Trophoblast cell (in vitro differentiated cells and primary cell): ENCODE measurements around the gene FSD2.

ENCODE experiments used
- DNase-seq, 2 donors: peaks; one replicate each; pipeline ENCODE4 v3.0.0-alpha.2; 2016
- H2AFZ ChIP-seq: 2 replicates; pipeline ENCODE4 v1.6.1; 2013; ENCODE audit warnings: low read length, moderate library complexity, mild to moderate bottlenecking; ENCODE audit not compliant: insufficient read depth, poor library complexity
- H2AK5ac ChIP-seq: 2 replicates; pipeline ENCODE4 v1.6.1; 2013; ENCODE audit warnings: mild to moderate bottlenecking, low read length
- H2BK120ac ChIP-seq: 2 replicates; pipeline ENCODE4 v1.6.1; 2013; ENCODE audit warnings: low read length, mild to moderate bottlenecking, moderate library complexity; ENCODE audit not compliant: insufficient read depth, poor library complexity
- H2BK12ac ChIP-seq: 2 replicates; pipeline ENCODE4 v1.6.1; 2013; ENCODE audit warnings: mild to moderate bottlenecking, low read length, moderate library complexity
- H2BK5ac ChIP-seq: 2 replicates; pipeline ENCODE4 v1.6.1; 2013; ENCODE audit warnings: low read length, low read depth, moderate library complexity, mild to moderate bottlenecking; ENCODE audit not compliant: poor library complexity
- H3K14ac ChIP-seq: 2 replicates; pipeline ENCODE4 v1.6.1; 2013; ENCODE audit warnings: mild to moderate bottlenecking, low read length
- H3K18ac ChIP-seq: 2 replicates; pipeline ENCODE4 v1.6.1; 2013; ENCODE audit warnings: mild to moderate bottlenecking, low read length
- H3K23ac ChIP-seq: 2 replicates; pipeline ENCODE4 v1.6.1; 2013; ENCODE audit warnings: low read length
- H3K27ac ChIP-seq: 2 replicates; pipeline ENCODE4 v1.5.1; 2013; ENCODE audit warnings: low read depth, mild to moderate bottlenecking, inconsistent platforms, low read length, moderate library complexity
- H3K27me3 ChIP-seq: 2 replicates; pipeline ENCODE4 v1.6.1; 2013; ENCODE audit warnings: inconsistent platforms, mild to moderate bottlenecking, low read length, moderate library complexity; ENCODE audit not compliant: insufficient read depth
- H3K36me3 ChIP-seq, 2 experiments: 1 replicate in 1 of 2; 2 replicates in 1 of 2; pipeline ENCODE4 v1.6.1; 2013; ENCODE audit warnings: low read length in 2 of 2, mild to moderate bottlenecking in 2 of 2, moderate library complexity in 1 of 2; ENCODE audit not compliant: insufficient read depth in 2 of 2, control insufficient read depth in 1 of 2
- H3K4ac ChIP-seq: 2 replicates; pipeline ENCODE4 v1.6.1; 2013; ENCODE audit warnings: low read depth, mild to moderate bottlenecking, low read length, moderate library complexity
- H3K4me1 ChIP-seq, 2 experiments: 1 replicate in 1 of 2; 2 replicates in 1 of 2; pipeline ENCODE4 v1.6.1; 2013; ENCODE audit warnings: low read length in 2 of 2, mild to moderate bottlenecking in 2 of 2, moderate library complexity in 1 of 2; ENCODE audit not compliant: insufficient read depth in 2 of 2, control insufficient read depth in 1 of 2
- H3K4me2 ChIP-seq: 2 replicates; pipeline ENCODE4 v1.6.1; 2013; ENCODE audit warnings: inconsistent platforms, mild to moderate bottlenecking, low read length, moderate library complexity
- H3K4me3 ChIP-seq: 2 replicates; pipeline ENCODE4 v1.5.1; 2013; ENCODE audit warnings: mild to moderate bottlenecking, low read depth, low read length, inconsistent platforms
- H3K79me1 ChIP-seq: one replicate; pipeline ENCODE4 v1.6.1; 2013; ENCODE audit warnings: low read length
- H3K79me2 ChIP-seq: 2 replicates; pipeline ENCODE4 v1.6.1; 2013; ENCODE audit warnings: low read length, mild to moderate bottlenecking; ENCODE audit not compliant: control insufficient read depth, insufficient read depth, poor library complexity
- H3K9ac ChIP-seq: 2 replicates; pipeline ENCODE4 v1.6.1; 2013; ENCODE audit warnings: mild to moderate bottlenecking, low read length
- H3K9me3 ChIP-seq: 2 replicates; pipeline ENCODE4 v1.6.1; 2013; ENCODE audit warnings: low read depth, mild to moderate bottlenecking, control low read depth, inconsistent platforms, low read length; ENCODE audit not compliant: insufficient read depth
- H4K12ac ChIP-seq: 2 replicates; pipeline ENCODE4 v1.6.1; 2013; ENCODE audit warnings: low read depth, mild to moderate bottlenecking, low read length, moderate library complexity
- H4K8ac ChIP-seq: 2 replicates; pipeline ENCODE4 v1.6.1; 2013; ENCODE audit warnings: low read depth, mild to moderate bottlenecking, low read length, moderate library complexity
- H4K91ac ChIP-seq: one replicate; pipeline ENCODE4 v1.6.1; 2013; ENCODE audit warnings: low read depth, mild to moderate bottlenecking, low read length, moderate library complexity
- WGBS: extraction: QIAGEN DNeasy Blood & Tissue Kit; methylation state at CpG from one replicate; pipeline ENCODE4 v1.1.7; 2013; ENCODE audit warnings: missing lambda C conversion rate; ENCODE audit not compliant: insufficient read length, insufficient coverage; ENCODE audit errors: extremely low coverage; 5-methylcytosine and 5-hydroxymethylcytosine counted together

Gene FSD2

GRCh38 chr15:82778755-82779154, 27.1 kb downstream of the FSD2 start:
- Histone ChIP-seq H3K9ac (no peak overlapping the region), H3K27me3 (no peaks in the 10 kb centered on the region), H3K18ac (no peak overlapping the region), H3K9me3 (no peaks in the 10 kb centered on the region), H3K23ac (no peak overlapping the region), H4K8ac (no peak overlapping the region), H3K4me1 (no peaks in the 10 kb centered on the region), H3K27ac (no peak overlapping the region), H2BK5ac (no peak overlapping the region), H3K36me3 (no peaks in the 10 kb centered on the region), H3K4ac (no peak overlapping the region), H2AK5ac (no peak overlapping the region), H3K4me3 (no peak overlapping the region), H3K79me1 (no peaks in the 10 kb centered on the region), H2BK12ac (no peak overlapping the region), H4K12ac (no peak overlapping the region), H3K14ac (no peak overlapping the region), H2BK120ac (no peak overlapping the region), H2AFZ (no peak overlapping the region), H4K91ac (no peak overlapping the region), H3K4me2 (no peak overlapping the region), H3K79me2 (no peaks in the 10 kb centered on the region)
- DNase-seq, result no peak
- no CpG with 5 or more reads among the region's 3 CpGs for WGBS

- no peak overlapping the region for H3K4ac ChIP-seq
- H2AK5ac ChIP-seq, result no peak overlapping the region
- no peaks in the 10 kb centered on the region for H3K27me3 ChIP-seq
- H4K91ac ChIP-seq, result no peak overlapping the region
- H3K79me2 ChIP-seq, result no peaks in the 10 kb centered on the region
- H4K12ac ChIP-seq, result no peak overlapping the region
- H3K79me1 ChIP-seq, result no peaks in the 10 kb centered on the region
- H3K4me3 ChIP-seq, result no peak overlapping the region
- WGBS, result no CpG with 5 or more reads among the region's 7 CpGs
- H2BK5ac ChIP-seq, result no peak overlapping the region
- no peak overlapping the region for H3K27ac ChIP-seq
- H2AFZ ChIP-seq, result no peak overlapping the region
- no peak for DNase-seq
- no peak overlapping the region for H3K18ac ChIP-seq
- H3K9ac ChIP-seq, result no peak overlapping the region
- H3K23ac ChIP-seq, result no peak overlapping the region
- no peak overlapping the region for H3K14ac ChIP-seq
- H2BK12ac ChIP-seq, result no peak overlapping the region
- no peaks in the 10 kb centered on the region for H3K36me3 ChIP-seq
- no peaks in the 10 kb centered on the region for H3K4me1 ChIP-seq
- H4K8ac ChIP-seq, result no peak overlapping the region
- H3K9me3 ChIP-seq, result no peaks in the 10 kb centered on the region
- H3K4me2 ChIP-seq, result no peak overlapping the region
- H2BK120ac ChIP-seq, result no peak overlapping the region
Observed at GRCh38 chr15:82774496-82774895, 31.4 kb downstream of the FSD2 start.

- Histone ChIP-seq H3K79me2 (no peaks in the 10 kb centered on the region), H2BK5ac (no peak overlapping the region), H3K27me3 (no peaks in the 10 kb centered on the region), H3K4ac (no peak overlapping the region), H2BK120ac (no peak overlapping the region), H3K9ac (no peak overlapping the region), H4K91ac (no peak overlapping the region), H3K36me3 (no peaks in the 10 kb centered on the region), H3K18ac (no peak overlapping the region), H3K4me2 (no peak overlapping the region), H2AFZ (no peak overlapping the region), H3K4me1 (no peaks in the 10 kb centered on the region), H3K9me3 (no peaks in the 10 kb centered on the region), H4K8ac (no peak overlapping the region), H3K27ac (no peak overlapping the region), H2AK5ac (no peak overlapping the region), H4K12ac (no peak overlapping the region), H2BK12ac (no peak overlapping the region), H3K79me1 (no peaks in the 10 kb centered on the region), H3K14ac (no peak overlapping the region), H3K23ac (no peak overlapping the region), H3K4me3 (no peak overlapping the region)
- no CpG with 5 or more reads among the region's 12 CpGs for WGBS
- no peak for DNase-seq
Observed at GRCh38 chr15:82771789-82772607, 33.9 kb downstream of the FSD2 start.

GRCh38 chr15:82768414-82769054, 37.3 kb downstream of the FSD2 start:
- peaks cover 2% of the 10 kb centered on the region for H3K9me3 ChIP-seq
- H3K4me3 ChIP-seq, result no peak overlapping the region
- no peak overlapping the region for H3K18ac ChIP-seq
- H2BK12ac ChIP-seq, result no peak overlapping the region
- no peak overlapping the region for H2BK120ac ChIP-seq
- no CpG with 5 or more reads among the region's 4 CpGs for WGBS
- no peaks in the 10 kb centered on the region for H3K4me1 ChIP-seq
- no peak overlapping the region for H2AK5ac ChIP-seq
- no peak overlapping the region for H3K4me2 ChIP-seq
- H3K79me1 ChIP-seq, result no peaks in the 10 kb centered on the region
- no peak overlapping the region for H3K4ac ChIP-seq
- no peak overlapping the region for H3K9ac ChIP-seq
- H2AFZ ChIP-seq, result no peak overlapping the region
- H4K8ac ChIP-seq, result no peak overlapping the region
- no peak overlapping the region for H3K27ac ChIP-seq
- no peak overlapping the region for H2BK5ac ChIP-seq
- H3K79me2 ChIP-seq, result no peaks in the 10 kb centered on the region
- no peak overlapping the region for H4K91ac ChIP-seq
- H3K14ac ChIP-seq, result no peak overlapping the region
- no peak for DNase-seq
- peaks cover 2 to 3% of the 10 kb centered on the region in 2 experiments for H3K36me3 ChIP-seq
- no peak overlapping the region for H4K12ac ChIP-seq
- no peak overlapping the region for H3K23ac ChIP-seq
- no peaks in the 10 kb centered on the region for H3K27me3 ChIP-seq
